GM18909 (cell line): ENCODE measurements around the gene PRPF6.
A peak's percentile ranks its signal among the peaks of the same experiment; 100 is the strongest.
"Not testable (repeated sequence)": the region's sequence is repeated elsewhere in the genome, so short reads cannot be mapped to it uniquely, and the experiment has no call there.

Source experiments
- ATAC-seq: cut with Tn5 transposase; IDR thresholded peaks from one replicate; pipeline ENCODE4 v1.9.1; 2021; ENCODE audit warnings: mild to moderate bottlenecking; ENCODE audit not compliant: unreplicated experiment, poor library complexity

PRPF6 gene

GRCh38 chr20:63970714-63971431, 10.1 kb upstream of the PRPF6 start:
- ATAC-seq: no peak

DNA sequence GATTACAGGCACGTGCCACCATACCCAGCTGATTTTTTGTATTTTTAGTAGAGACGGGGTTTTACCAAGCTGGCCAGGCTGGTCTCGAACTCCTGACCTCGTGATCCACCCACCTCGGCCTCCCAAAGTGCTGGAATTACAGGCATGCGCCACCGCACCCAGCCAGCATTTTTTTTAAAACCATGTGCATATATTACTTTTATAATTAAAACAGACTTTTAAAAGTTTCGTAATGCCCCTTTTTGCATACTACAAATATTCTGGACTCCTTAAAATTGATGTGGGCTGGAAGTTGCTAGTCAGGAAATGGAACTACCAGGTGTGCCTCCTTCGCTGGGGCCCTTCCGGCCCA, 9.0 kb upstream of the PRPF6 start:
- not testable (repeated sequence) for ATAC-seq

DNA sequence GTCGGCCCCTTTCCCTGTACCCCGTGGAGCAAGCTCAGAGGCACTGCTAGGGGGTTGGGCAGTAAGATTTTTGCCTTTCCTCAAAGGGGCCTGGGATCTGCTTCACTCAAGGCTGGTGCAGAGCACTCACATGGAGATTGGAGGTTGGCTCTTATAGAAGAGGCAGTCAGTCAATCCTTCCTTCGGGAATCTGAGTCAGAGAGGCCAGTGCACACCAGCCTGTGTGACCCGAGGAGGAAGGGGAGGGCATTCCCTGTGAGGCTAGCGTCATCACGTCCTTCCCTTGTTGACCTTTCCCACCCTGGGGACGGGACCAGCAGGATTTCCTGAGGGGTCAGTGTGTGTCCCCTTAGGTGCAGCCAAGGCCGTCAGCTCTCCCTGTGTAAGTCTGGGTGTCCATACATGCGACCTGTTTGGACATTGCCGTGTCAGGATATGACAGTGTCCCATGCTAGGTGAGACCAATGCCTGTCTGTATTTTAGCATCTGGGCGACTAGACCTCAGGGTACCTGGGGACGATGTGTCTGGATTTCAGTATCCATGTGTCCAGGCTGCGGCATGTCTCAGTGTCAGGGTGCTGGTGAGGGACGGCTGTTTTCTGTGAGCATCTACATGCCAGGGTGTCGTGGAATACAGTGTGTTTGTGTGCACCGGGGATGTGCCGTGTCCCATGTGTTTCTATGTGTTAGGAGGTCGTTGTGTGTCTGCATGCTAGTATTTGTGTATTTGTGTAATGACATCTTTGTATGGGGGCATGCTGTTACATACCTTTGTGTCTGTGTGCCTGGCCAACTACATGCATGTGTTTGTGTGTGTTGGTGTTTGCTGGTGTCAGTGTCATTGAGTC, 8.4 kb upstream of the PRPF6 start:
- no peak for ATAC-seq

- no peak for ATAC-seq
Measured at GRCh38 chr20:63973160-63973479, 7.8 kb upstream of the PRPF6 start.

DNA sequence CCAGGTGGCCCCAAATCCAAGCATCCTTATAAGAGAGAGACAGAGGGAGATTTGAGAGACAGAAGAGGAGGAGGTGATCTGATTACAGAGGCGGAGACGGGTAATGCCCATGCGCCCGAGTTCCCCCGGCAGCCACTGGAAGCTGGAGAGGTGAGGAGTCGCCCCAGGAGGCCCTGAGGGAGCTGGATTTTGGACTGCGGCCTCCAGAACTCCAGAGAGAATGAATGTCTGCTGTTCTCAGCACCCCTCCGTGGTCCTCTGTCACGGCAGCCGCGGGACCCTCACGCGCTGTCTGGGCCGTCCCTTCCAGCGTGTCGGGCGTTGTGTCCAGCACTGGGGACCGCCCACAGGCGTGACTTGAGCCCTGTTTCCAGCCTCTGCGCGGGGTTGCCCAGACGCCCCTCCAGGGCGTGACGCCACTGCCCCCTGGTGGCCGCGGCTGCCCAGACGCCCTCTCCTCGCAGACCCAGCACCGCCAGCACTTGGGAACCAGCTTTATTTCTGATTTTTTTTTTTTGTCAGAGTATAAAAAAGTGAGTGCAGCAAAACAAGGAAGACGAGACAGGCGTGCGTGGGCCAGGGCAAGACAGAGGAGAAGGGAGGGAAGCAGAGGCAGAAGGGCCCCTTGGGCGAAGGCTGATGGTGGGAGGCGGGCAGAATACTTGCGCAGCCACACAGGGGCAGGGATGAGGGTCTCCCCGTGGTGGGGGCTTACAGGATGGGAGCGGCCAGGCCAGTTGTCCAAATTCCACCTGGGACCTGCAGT, 7.1 kb upstream of the PRPF6 start:
- no peak for ATAC-seq

- no peak for ATAC-seq
Measured at GRCh38 chr20:63974402-63975200, 6.3 kb upstream of the PRPF6 start.

DNA sequence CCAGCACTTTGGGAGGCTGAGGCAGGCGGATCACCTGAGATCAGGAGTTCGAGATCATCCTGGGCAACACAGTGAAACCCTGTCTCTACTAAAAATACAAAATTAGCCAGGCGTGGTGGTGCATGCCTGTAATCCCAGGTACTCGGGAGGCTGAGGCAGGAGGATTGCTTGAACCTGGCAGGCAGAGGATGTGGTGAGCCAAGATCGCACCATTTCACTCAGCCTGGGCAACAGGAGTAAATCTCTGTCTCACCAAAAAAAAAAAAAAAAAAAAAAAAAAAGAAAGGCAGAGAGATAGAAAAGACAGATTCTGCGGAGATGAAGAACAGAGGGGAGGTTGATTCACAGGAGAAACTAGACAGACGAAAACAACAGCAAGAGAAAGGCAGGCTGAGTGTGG, 4.4 kb upstream of the PRPF6 start:
- not testable (repeated sequence) for ATAC-seq

DNA sequence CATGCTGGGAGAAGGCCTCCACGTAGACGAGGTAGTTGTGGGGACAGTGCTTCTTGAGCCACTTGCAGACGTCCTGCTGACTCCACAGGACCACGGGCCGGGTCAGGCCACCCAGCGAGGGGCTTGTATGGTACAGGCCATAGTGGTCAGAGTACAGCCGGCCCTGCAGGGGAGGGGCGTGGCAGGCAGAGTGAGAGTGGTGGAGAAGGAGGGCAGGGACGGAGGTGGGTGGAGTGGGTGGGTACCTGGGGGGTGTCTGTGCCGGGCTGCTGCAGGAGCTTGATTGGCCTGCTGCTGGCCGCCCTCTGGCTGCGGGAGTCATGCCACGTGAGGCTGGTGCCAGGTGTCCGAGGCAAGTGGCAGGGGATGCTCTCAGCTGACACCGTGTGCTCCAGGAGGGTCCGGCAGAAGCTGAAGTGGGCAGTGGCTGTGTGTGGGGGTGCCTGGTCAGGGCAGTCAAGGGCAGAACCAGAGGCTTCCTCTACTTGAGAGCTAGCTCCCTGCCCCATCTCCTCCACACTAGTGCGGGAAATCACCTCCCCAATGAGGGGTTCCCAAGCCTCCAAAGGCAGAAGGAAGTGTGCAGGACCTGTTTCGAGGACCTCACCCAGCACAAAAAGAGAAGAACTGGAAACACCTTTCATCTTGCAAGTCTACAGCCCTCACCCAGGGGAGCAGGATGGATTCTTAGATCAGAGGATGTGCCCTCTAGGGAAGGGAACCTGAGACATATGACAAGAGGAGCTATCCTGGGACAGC, 3.8 kb upstream of the PRPF6 start:
- ATAC-seq: no peak

DNA sequence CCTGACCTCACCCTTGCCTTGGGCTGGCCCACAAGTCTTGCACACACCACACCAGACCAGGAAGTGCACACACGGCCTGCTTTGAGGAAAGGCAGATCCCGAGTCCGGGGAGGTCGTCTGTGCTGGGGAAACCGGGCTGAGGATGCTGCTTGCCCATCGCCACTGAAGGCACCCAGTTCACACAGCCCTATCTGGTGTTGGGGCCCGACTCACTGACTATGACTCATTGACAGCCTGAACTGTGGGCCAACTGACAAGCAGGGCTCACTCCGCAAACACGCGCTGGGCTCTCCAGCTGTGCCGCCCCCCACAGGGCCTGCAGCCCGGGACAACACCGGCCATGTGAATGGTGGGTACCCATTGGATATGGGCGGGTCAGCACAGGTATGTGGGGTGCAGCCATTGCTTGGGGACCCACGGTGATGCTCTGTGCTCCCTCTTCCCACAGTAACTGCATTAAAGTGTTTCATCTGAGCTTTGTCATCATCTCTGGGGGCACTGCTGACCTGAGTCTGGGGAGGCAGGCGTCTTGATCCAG, 3.1 kb upstream of the PRPF6 start:
- ATAC-seq: no peak

- no peak for ATAC-seq
Measured at GRCh38 chr20:63978319-63979228, 2.4 kb upstream of the PRPF6 start.

GRCh38 chr20:63979229-63979556, 1.7 kb upstream of the PRPF6 start:
- ATAC-seq: no peak

- ATAC-seq: no peak
Measured at GRCh38 chr20:63979557-63980316, 1.2 kb upstream of the PRPF6 start, which contains the start of gene SAMD10. SAMD10 (minus strand) TSS chr20:63979642; CDS start chr20:63979467, 175 bp downstream.

DNA sequence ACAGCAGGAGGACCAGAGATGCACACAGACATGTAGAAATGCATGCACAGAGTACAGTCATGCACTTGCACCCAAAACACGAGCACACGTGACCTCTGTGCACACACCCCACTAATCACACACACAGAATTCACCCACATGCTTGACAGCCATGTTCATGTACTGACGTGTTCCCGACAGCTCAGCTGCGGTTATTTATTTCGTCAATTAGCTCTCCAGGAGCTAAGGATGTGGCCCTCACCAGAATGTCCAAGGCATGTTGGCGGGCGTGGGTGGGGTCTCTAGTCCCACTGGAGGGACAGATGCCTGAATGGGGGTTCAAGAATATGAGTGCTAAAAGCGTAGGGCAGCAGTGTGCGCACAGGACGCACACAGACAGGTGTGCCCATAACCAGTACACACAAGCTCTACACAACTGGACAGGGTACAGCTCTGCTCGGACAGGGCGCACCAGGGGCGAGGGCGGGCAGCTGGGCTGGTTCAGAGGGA, 571 bp upstream of the PRPF6 start:
- ATAC-seq: peak; percentile 13

DNA sequence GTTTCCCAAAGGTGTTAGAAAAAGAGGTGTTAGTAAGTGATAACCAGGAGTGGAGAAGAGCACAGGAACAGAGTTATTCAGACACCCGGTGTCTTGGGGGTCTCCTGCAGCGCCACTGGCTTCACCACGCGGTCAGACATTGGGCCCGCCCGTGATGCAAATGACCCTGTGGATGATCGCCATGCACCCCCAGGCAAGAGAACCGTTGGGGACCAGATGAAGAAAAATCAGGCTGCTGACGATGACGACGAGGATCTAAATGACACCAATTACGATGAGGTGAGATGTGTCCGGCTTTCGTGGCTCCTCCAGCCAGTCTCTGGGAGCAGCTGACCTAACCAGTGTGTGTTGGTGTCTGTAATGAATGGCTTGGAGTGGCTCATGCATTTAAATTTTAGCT, 2.0 kb downstream of the PRPF6 start:
- no peak for ATAC-seq

DNA sequence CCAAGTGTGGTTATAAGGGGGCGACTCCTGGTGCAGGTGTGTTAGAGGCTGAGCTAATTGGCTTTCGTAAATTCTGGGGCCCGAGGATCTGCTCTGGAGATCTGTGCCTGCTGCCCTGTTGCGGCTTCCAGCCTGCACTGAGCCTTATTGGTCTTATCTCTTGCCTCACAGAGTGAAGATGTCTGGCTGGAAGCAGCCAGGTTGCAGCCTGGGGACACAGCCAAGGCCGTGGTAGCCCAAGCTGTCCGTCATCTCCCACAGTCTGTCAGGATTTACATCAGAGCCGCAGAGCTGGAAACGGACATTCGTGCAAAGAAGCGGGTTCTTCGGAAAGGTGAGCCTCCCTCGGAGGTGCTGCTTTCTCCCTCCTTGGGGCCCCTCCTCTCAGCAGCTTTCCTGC, 20.0 kb downstream of the PRPF6 start:
- ATAC-seq: no peak

DNA sequence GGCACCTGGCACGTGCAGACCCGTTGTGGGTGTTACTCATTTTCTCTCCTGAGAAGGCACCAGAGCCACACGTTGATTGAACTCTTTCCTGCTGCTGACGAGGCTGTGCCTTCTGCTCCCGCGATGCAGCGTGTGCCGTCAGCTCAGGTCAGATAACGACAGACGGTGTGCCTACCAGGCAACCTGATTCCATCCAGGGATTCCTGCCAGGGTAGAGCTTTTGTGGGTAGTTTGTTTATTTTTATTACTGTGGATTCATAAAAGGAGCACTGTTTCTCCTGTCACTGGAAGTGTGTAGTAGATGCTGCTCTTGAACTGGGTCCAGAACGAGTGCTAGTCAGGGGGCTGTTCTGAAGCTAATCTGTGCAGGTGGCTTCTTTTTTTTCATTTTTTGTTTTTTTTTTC, 20.7 kb downstream of the PRPF6 start:
- ATAC-seq: no peak

- no peak for ATAC-seq
Measured at GRCh38 chr20:64003960-64004725, 23.2 kb downstream of the PRPF6 start.
